OCI-LY3 (cell line): ENCODE results near the gene KIF15.
"Not testable (repeated sequence)": the region's sequence is repeated elsewhere in the genome, so short reads cannot be mapped to it uniquely, and the experiment has no call there.

ENCODE experiments used
- H2AFZ ChIP-seq: fragments of 200-600, 300-600 bp; shearing (Covaris generic); 2 replicates; pipeline ENCODE4 v1.6.0; 2014; ENCODE audit warnings: antibody characterized with exemption, low read depth, low read length
- H3K27ac ChIP-seq: fragments of 200-600, 300-600 bp; sonication (generic); 2 replicates; pipeline ENCODE4 v1.5.1; 2014; ENCODE audit warnings: mild to moderate bottlenecking, low read length, moderate library complexity, mixed read lengths
- H3K27me3 ChIP-seq: fragments of 200-600, 300-600 bp; sonication (generic); 2 replicates; pipeline ENCODE4 v1.6.1; 2014; ENCODE audit warnings: low read depth, low read length, mixed read lengths
- H3K36me3 ChIP-seq: fragments of 200-600, 300-600 bp; sonication (generic); replicated peaks from 2 replicates; pipeline ENCODE3; 2014; ENCODE audit warnings: low read depth, low read length, mixed read lengths
- H3K4me1 ChIP-seq: fragments of 300-600, 200-600 bp; sonication (generic); 2 replicates; pipeline ENCODE4 v1.6.1; 2014; ENCODE audit warnings: low read length, mixed read lengths
- H3K4me2 ChIP-seq: fragments of 200-600, 300-600 bp; sonication (generic); 2 replicates; pipeline ENCODE4 v1.6.1; 2014; ENCODE audit warnings: low read length, mixed read lengths
- H3K4me3 ChIP-seq: fragments of 300-600, 200-600 bp; sonication (generic); 2 replicates; pipeline ENCODE4 v1.5.1; 2014; ENCODE audit warnings: antibody characterized with exemption, mild to moderate bottlenecking, low read length, moderate library complexity
- H3K79me2 ChIP-seq: fragments of 300-600, 200-600 bp; shearing (Covaris generic); 2 replicates; pipeline ENCODE4 v1.6.1; 2014; ENCODE audit warnings: mild to moderate bottlenecking, low read length, mixed read lengths
- H3K9ac ChIP-seq: fragments of 300-600, 200-600 bp; shearing (Covaris generic); 2 replicates; pipeline ENCODE4 v1.6.0; 2014; ENCODE audit warnings: mild to moderate bottlenecking, low read length, moderate library complexity
- H3K9me3 ChIP-seq: fragments of 200-600, 300-600 bp; shearing (Covaris generic); 2 replicates; pipeline ENCODE4 v1.6.1; 2014; ENCODE audit warnings: low read length, mixed read lengths; ENCODE audit not compliant: insufficient read depth
- H4K20me1 ChIP-seq: fragments of 200-600, 300-600 bp; sonication (generic); 2 replicates; pipeline ENCODE4 v1.6.1; 2016; ENCODE audit warnings: low read length, mixed read lengths; ENCODE audit not compliant: insufficient read depth
- EZH2phosphoT487 ChIP-seq: fragments of 200-600 bp; shearing (Covaris generic); IDR thresholded peaks from 2 replicates; pipeline ENCODE4 v1.6.1; 2018; ENCODE audit warnings: antibody characterized with exemption, mixed run types, low read depth
- TF ChIP-seq, protein P1 (sequence below): fragments of 200-600, 300-600 bp; sonication (generic); IDR thresholded peaks from 2 replicates; pipeline ENCODE4 v1.5.1; 2014; ENCODE audit warnings: antibody characterized with exemption, low read length, low read depth

KIF15 gene

GRCh38 chr3:44848634-44849033 is 87.0 kb downstream of the KIF15 start:
- Histone ChIP-seq H3K27me3 (no peaks in the 10 kb centered on the region), H3K27ac (no peak overlapping the region), H3K4me1 (peaks cover 4% of the 10 kb centered on the region; the same call in 1 of the 2 replicates), H3K36me3 (peaks cover 45% of the 10 kb centered on the region), H3K9ac (no peak overlapping the region), H3K4me2 (no peak overlapping the region), H3K9me3 (peaks cover 3% of the 10 kb centered on the region; the same call in 1 of the 2 replicates), H4K20me1 (no peaks in the 10 kb centered on the region), H2AFZ (no peak overlapping the region), H3K79me2 (no peaks in the 10 kb centered on the region), H3K4me3 (no peak overlapping the region)
- TF ChIP-seq EZH2phosphoT487 = no peak
- TF ChIP-seq, protein P1, sequence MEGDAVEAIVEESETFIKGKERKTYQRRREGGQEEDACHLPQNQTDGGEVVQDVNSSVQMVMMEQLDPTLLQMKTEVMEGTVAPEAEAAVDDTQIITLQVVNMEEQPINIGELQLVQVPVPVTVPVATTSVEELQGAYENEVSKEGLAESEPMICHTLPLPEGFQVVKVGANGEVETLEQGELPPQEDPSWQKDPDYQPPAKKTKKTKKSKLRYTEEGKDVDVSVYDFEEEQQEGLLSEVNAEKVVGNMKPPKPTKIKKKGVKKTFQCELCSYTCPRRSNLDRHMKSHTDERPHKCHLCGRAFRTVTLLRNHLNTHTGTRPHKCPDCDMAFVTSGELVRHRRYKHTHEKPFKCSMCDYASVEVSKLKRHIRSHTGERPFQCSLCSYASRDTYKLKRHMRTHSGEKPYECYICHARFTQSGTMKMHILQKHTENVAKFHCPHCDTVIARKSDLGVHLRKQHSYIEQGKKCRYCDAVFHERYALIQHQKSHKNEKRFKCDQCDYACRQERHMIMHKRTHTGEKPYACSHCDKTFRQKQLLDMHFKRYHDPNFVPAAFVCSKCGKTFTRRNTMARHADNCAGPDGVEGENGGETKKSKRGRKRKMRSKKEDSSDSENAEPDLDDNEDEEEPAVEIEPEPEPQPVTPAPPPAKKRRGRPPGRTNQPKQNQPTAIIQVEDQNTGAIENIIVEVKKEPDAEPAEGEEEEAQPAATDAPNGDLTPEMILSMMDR = no peak

DNA sequence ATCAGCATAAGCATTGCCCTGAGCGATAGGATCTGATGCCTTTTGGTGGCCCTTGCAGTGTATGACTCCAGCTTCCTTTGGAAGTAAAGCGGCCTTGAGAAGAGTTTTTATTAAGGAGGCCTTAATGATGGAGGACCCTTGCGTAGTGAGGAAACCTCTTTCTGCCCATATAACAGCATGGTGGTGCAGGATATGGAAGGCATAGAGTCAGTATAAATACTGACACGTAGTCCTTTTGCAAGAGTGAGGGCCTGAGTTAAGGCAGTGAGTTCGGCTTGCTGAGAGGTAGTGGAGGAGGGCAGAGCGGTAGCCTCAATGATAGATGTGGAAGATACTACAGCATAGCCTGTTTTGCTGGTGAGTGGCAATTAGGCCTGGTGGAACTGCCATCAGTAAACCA is 95.1 kb downstream of the KIF15 start:
- H3K4me3 ChIP-seq, H3K79me2 ChIP-seq, H3K4me2 ChIP-seq, H3K9ac ChIP-seq, H3K27ac ChIP-seq, H3K9me3 ChIP-seq, H3K4me1 ChIP-seq, H2AFZ ChIP-seq, H3K27me3 ChIP-seq, H4K20me1 ChIP-seq: not testable (repeated sequence)
- peaks cover 37% of the 10 kb centered on the region for H3K36me3 ChIP-seq

GRCh38 chr3:44860117-44860516 is 98.5 kb downstream of the KIF15 start:
- Histone ChIP-seq H3K27me3 (no peaks in the 10 kb centered on the region), H3K9me3 (no peaks in the 10 kb centered on the region), H3K4me3 (no peak overlapping the region), H3K4me2 (no peak overlapping the region), H3K4me1 (peaks cover 11% of the 10 kb centered on the region), H3K27ac (no peak overlapping the region), H2AFZ (no peak overlapping the region), H4K20me1 (no peaks in the 10 kb centered on the region), H3K9ac (no peak overlapping the region), H3K36me3 (peaks cover 17% of the 10 kb centered on the region), H3K79me2 (peaks cover 8% of the 10 kb centered on the region)
- TF ChIP-seq EZH2phosphoT487 = no peak
- TF ChIP-seq, protein P1 = no peak

- peaks cover 15% of the 10 kb centered on the region for H3K36me3 ChIP-seq
- H3K79me2 ChIP-seq = peaks cover 8% of the 10 kb centered on the region
- peak within 1 kb of the TSS; percentile 82 for H3K4me2 ChIP-seq
- peak within 1 kb of the TSS; percentile 46 for H3K27ac ChIP-seq
- peaks cover 11% of the 10 kb centered on the region for H3K4me1 ChIP-seq
- H3K9me3 ChIP-seq = no peaks in the 10 kb centered on the region
- no peak for TF ChIP-seq EZH2phosphoT487
- TF ChIP-seq, protein P1 = peak; percentile 26; the same call in 1 of the 2 replicates
- H3K27me3 ChIP-seq = no peaks in the 10 kb centered on the region
- peak within 1 kb of the TSS; percentile 86 for H2AFZ ChIP-seq
- peak within 1 kb of the TSS; percentile 82 for H3K4me3 ChIP-seq
- H4K20me1 ChIP-seq = no peaks in the 10 kb centered on the region
- H3K9ac ChIP-seq = peak within 1 kb of the TSS; percentile 73
Observed at GRCh38 chr3:44861412-44862225, 100.0 kb downstream of the KIF15 start, which contains the start of gene TMEM42. Gene TMEM42 (plus strand): TSS chr3:44861912. CDS start chr3:44861925, 13 bp downstream.
